HepG2 (cell line): Measurements from ENCODE around the gene DHX34. TPM values are rescaled to one million over a fixed set of nuclear protein-coding genes. Genes with fewer than 3 reads are reported as not detected.

Source experiments
- ATAC-seq: fragments of 200-7000 bp; cut with Tn5 transposase; 3 replicates; pipeline ENCODE4 v1.9.1; 2020; ENCODE audit warnings: mild to moderate bottlenecking, moderate library complexity
- BruUV-seq: library from RNA; stranded (reverse); fragments of 400-500 nt; replicated peaks from 2 replicates; lab custom pipeline; 2021; lab: Mats Ljungman, UMichigan
- CTCF ChIA-PET: fragments of 300-600 bp; formaldehyde crosslinking; extraction: SDS; loops from one replicate; lab custom pipeline; 2021; ENCODE audit warnings: low total read pairs, inconsistent platforms, low intra/inter-chr PET ratio; lab: Yijun Ruan, JAX
- POLR2A ChIA-PET: fragments of 350-600 bp; sonication (Branson Sonifier 250); formaldehyde crosslinking; loops from one replicate; lab custom pipeline; 2020; ENCODE audit warnings: antibody characterized with exemption, inconsistent platforms; lab: Yijun Ruan, JAX
- DNase-seq: peaks from one replicate; pipeline ENCODE4 v3.0.0-alpha.2; 2015; ENCODE audit warnings: low spot score
- FAIRE-seq: peaks from 3 replicates; lab custom pipeline; 2011; peaks lifted over from hg19 to GRCh38; lab: Jason Lieb, UNC
- H2AFZ ChIP-seq: one replicate; pipeline ENCODE4 v1.6.1; 2011; ENCODE audit warnings: low read length, inconsistent platforms
- H3K27ac ChIP-seq: fragments of 300-600 bp; 3 replicates; pipeline ENCODE4 v1.8.0; 2011; ENCODE audit warnings: mixed run types, mild to moderate bottlenecking, mixed read lengths, low read length, inconsistent platforms; ENCODE audit not compliant: insufficient read depth; ENCODE audit errors: extremely low read length
- H3K27me3 ChIP-seq, 2 experiments: fragments of 200-600 bp in 1 of 2; 2 replicates in 1 of 2; 3 replicates in 1 of 2; pipeline versions ENCODE4 v1.6.0 to v1.8.0; 2011; ENCODE audit warnings: low read length in 2 of 2, mild to moderate bottlenecking in 2 of 2, moderate library complexity in 2 of 2, inconsistent platforms in 1 of 2; ENCODE audit not compliant: insufficient read depth in 2 of 2, control insufficient read depth in 1 of 2
- H3K36me3 ChIP-seq, 2 experiments: fragments of 200-600 bp in 1 of 2; replicated peaks in 1 of 2; 2 replicates in 1 of 2; 3 replicates in 1 of 2; pipeline versions ENCODE4 v1.5.1 to v1.8.0; 2011; ENCODE audit warnings: low read length in 2 of 2, inconsistent platforms in 1 of 2; ENCODE audit not compliant: insufficient read depth in 2 of 2, control insufficient read depth in 1 of 2
- H3K4me1 ChIP-seq: 2 replicates; pipeline ENCODE4 v1.5.1; 2012; ENCODE audit warnings: low read length, inconsistent platforms; ENCODE audit not compliant: insufficient read depth
- H3K4me2 ChIP-seq: 2 replicates; pipeline ENCODE4 v1.6.0; 2011; ENCODE audit warnings: low read depth, low read length, inconsistent platforms
- H3K4me3 ChIP-seq, 3 experiments: fragments of 200-600 bp in 1 of 3; sonication (generic), shearing (Covaris generic) in 1 of 3; replicated peaks in 1 of 3; 2 replicates each; pipeline ENCODE4 v1.5.1; 2011 to 2016; ENCODE audit warnings: low read length in 3 of 3, inconsistent platforms in 2 of 3, low read depth in 2 of 3, mild to moderate bottlenecking in 2 of 3, control low read depth in 1 of 3, mixed read lengths in 1 of 3; ENCODE audit not compliant: insufficient read depth in 1 of 3
- H3K79me2 ChIP-seq: one replicate; pipeline ENCODE4 v1.6.1; 2011; ENCODE audit warnings: low read length, inconsistent platforms; ENCODE audit not compliant: insufficient read depth
- H3K9ac ChIP-seq: 2 replicates; pipeline ENCODE4 v1.6.0; 2011; ENCODE audit warnings: mild to moderate bottlenecking, low read depth, low read length, inconsistent platforms; ENCODE audit not compliant: insufficient read depth
- H3K9me3 ChIP-seq: 2 replicates; pipeline ENCODE4 v1.5.1; 2012; ENCODE audit warnings: mild to moderate bottlenecking, low read length
- H4K20me1 ChIP-seq: 2 replicates; pipeline ENCODE4 v1.6.0; 2011; ENCODE audit warnings: inconsistent platforms, mild to moderate bottlenecking, low read length, moderate library complexity; ENCODE audit not compliant: insufficient read depth
- REST ChIP-seq, 2 experiments: IDR thresholded peaks; 2 replicates each; pipeline ENCODE4 v1.6.1; 2011 to 2012; ENCODE audit warnings: low read length in 2 of 2, borderline replicate concordance in 1 of 2, low read depth in 1 of 2, mild to moderate bottlenecking in 1 of 2, moderate library complexity in 1 of 2
- TRIM22 ChIP-seq: fragments of 450-650 bp; IDR thresholded peaks from 2 replicates; pipeline ENCODE4 v1.6.1; 2017
- ZNF121 ChIP-seq: sonication (generic); formaldehyde crosslinking; IDR thresholded peaks from 2 replicates; pipeline ENCODE4 v1.5.0; 2020; ENCODE audit warnings: mild to moderate bottlenecking, missing genetic modification reagents
- WGBS: methylation state at CpG from one replicate; pipeline ENCODE4 v1.1.6; 2017; ENCODE audit warnings: low lambda C conversion rate; 5-methylcytosine and 5-hydroxymethylcytosine counted together
- in situ Hi-C: cut with HindIII; loops from 2 replicates; pipeline ENCODE4 v1.10.0; 2017; ENCODE audit warnings: low pct_unique_long_range_greater_than_20kb; ENCODE audit not compliant: extremely low pct_ligation_motif_present
- intact Hi-C: fragments of 100-400 bp; cut with micrococcal nuclease; formaldehyde crosslinking; loops from one replicate; pipeline ENCODE4 v1.10.0; 2022; ENCODE audit not compliant: unreplicated experiment
- polyA plus RNA-seq, 8 experiments: library from polyadenylated mRNA; depleted of rRNA in 3 of 8; stranded (reverse) in 7 of 8; unstranded in 1 of 8; fragments of >200 nt; fragmentation: Illumina TruSeq in 4 of 8; extraction: Trizol in 4 of 8; gene quantifications; 2 replicates each; pipeline versions ENCODE4 v1.2.1 to v1.2.3, GENCODE V29; 2011 to 2016; ENCODE audit warnings: low read depth in 4 of 8, missing spikeins in 1 of 8, mixed read lengths in 1 of 8; ENCODE audit not compliant: insufficient read depth in 1 of 8
- total RNA-seq, 5 experiments: library from RNA; depleted of rRNA; stranded (reverse); fragments of >200 nt; fragmentation: Illumina TruSeq; extraction: Trizol; gene quantifications; 2 replicates each; pipeline ENCODE4 v1.2.3, GENCODE V29; 2016; ENCODE audit warnings: low read depth in 1 of 5

Gene DHX34
- total and polyA plus RNA-seq, 2 of the 13 experiments (the other 11 are each of a cell fraction or from before 2014, with no cell fraction given), result 9.2 to 12.0 TPM

DNA sequence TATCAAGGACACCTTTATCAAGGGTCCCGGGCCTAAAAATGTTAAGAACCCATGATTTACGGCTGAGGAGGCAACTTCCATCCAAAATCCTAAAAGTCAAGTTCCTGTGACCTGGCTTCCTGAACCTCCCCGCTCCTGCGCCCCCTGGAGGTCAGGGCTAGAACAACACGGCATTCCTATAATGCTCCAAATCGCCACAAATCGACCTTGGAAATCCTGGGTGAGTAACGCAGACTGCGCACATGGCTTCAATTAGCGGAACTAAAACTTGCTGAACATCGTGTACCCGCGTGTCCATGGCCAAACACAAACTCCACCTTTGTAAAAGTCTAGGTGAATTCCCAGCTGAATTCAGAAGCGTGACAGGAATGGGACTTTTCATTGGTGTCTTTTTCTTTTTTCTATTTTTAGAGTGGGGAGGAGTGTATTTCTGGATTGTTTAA lies 43.8 kb upstream of the DHX34 start (continued):
- TF ChIP-seq TRIM22, result no peak

DNA sequence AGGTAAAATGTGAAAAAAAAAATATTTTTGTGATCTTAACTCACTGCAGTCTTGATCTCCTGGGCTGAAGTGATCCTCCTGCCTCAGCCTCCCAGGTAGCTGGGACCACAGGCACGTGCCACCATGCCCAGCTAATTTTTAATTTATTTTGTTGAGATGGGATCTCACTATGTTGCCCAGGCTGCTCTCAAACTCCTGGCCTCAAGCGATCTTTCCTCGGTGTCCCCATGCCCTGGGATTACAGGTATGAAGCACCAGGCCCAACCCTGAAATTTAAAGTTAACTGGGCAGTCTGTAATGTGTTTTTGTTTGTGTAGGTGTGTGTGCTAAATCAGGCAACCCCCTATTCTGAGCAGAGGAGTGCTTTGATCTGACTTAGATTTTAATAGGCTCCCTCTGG lies 42.8 kb upstream of the DHX34 start:
- no peak for DNase-seq
- ATAC-seq, result no peak
- Histone ChIP-seq H3K9me3 (no peaks in the 10 kb centered on the region), H3K36me3 (no peaks in the 10 kb centered on the region), H3K27me3 (0 out of 5 replicates have a peak, but pooled peaks cover 0 to 1% of the 10 kb centered on the region in 2 experiments), H4K20me1 (no peaks in the 10 kb centered on the region), H3K27ac (no peak overlapping the region), H3K4me3 (no peak overlapping the region), H3K9ac (no peak overlapping the region), H3K4me2 (no peak overlapping the region), H3K4me1 (peaks cover 36% of the 10 kb centered on the region), H3K79me2 (no peaks in the 10 kb centered on the region), H2AFZ (no peak overlapping the region)
- intact Hi-C loops, result no loop called here
- no peak for FAIRE-seq
- TF ChIP-seq ZNF121 (CRISPR knock-in tag) (peak; percentile 91), REST (IDR thresholded peaks at IDR 0.05; ENCODE audit: borderline replicate concordance in 1 of 2, low read depth in 1 of 2, low read length in 2 of 2) (no peak)
- WGBS, result 59% methylated on average over 3 of the region's 3 CpGs
- in situ Hi-C loops, result no loop called here
- BruUV-seq, result no TSS peak
- POLR2A ChIA-PET, result interaction anchor here (0.9 kb wide), 1 partner anchor 45 kb away, joined by 3 read pairs; no protein-coding TSS in a partner anchor
- CTCF ChIA-PET, result no interaction called here
